K562 (cell line): ENCODE results near the gene IL3RA. TPM values are rescaled to one million over a fixed set of nuclear protein-coding genes. Genes with fewer than 3 reads are reported as not detected.

Source experiments
- ATAC-seq: fragments of 200-7000 bp; cut with Tn5 transposase; 3 replicates; pipeline ENCODE4 v1.9.1; 2020; ENCODE audit warnings: moderate library complexity
- BruUV-seq: library from RNA; stranded (reverse); fragments of 400-500 nt; replicated peaks from 2 replicates; lab custom pipeline; 2021; lab: Mats Ljungman, UMichigan
- CTCF ChIA-PET: fragments of 300-600 bp; formaldehyde crosslinking; extraction: SDS; loops from one replicate; lab custom pipeline; 2021; ENCODE audit warnings: low intra/inter-chr PET ratio; lab: Yijun Ruan, JAX
- POLR2A ChIA-PET: fragments of 300-600, 350-650 bp; sonication (Branson Sonifier 250); formaldehyde crosslinking; extraction: SDS; loops from one replicate; lab custom pipeline; 2021; ENCODE audit warnings: antibody characterized with exemption, inconsistent platforms; lab: Yijun Ruan, JAX
- DNase-seq, 4 experiments: peaks; one replicate each; pipeline versions ENCODE4 v3.0.0 to v3.0.0-alpha.2; 2011 to 2018; ENCODE audit warnings: low spot score in 3 of 4, mixed read lengths in 3 of 4; ENCODE audit errors: extremely low read depth in 1 of 4
- FAIRE-seq: peaks from 2 replicates; lab custom pipeline; 2011; peaks lifted over from hg19 to GRCh38; lab: Jason Lieb, UNC
- H2AFZ ChIP-seq: 2 replicates; pipeline ENCODE4 v1.6.0; 2011; ENCODE audit warnings: low read depth, low read length, control low read depth, inconsistent platforms
- H3K27ac ChIP-seq: fragments of 200-600 bp; 3 replicates; pipeline ENCODE4 v1.8.0; 2011; ENCODE audit warnings: low read depth, mild to moderate bottlenecking, control low read depth, inconsistent platforms, low read length, moderate library complexity, mixed read lengths; ENCODE audit errors: extremely low read depth
- H3K27me3 ChIP-seq, 2 experiments: fragments of 300-600 bp in 1 of 2; 2 replicates in 1 of 2; 3 replicates in 1 of 2; pipeline versions ENCODE4 v1.6.0 to v1.8.0; 2011; ENCODE audit warnings: inconsistent platforms in 2 of 2, low read length in 2 of 2, mild to moderate bottlenecking in 1 of 2, mixed read lengths in 1 of 2, moderate library complexity in 1 of 2; ENCODE audit not compliant: control insufficient read depth in 2 of 2, insufficient read depth in 2 of 2
- H3K36me3 ChIP-seq: fragments of 300-600 bp; 3 replicates; pipeline ENCODE4 v1.8.0; 2011; ENCODE audit warnings: mild to moderate bottlenecking, low read length, inconsistent platforms; ENCODE audit not compliant: control insufficient read depth, insufficient read depth
- H3K4me1 ChIP-seq, 2 experiments: fragments of 200-600 bp in 1 of 2; replicated peaks in 1 of 2; 2 replicates in 1 of 2; 3 replicates in 1 of 2; pipeline versions ENCODE4 v1.5.1 to v1.8.0; 2011; ENCODE audit warnings: inconsistent platforms in 2 of 2, low read length in 2 of 2, mild to moderate bottlenecking in 1 of 2, mixed read lengths in 1 of 2, moderate library complexity in 1 of 2; ENCODE audit not compliant: control insufficient read depth in 2 of 2, insufficient read depth in 2 of 2
- H3K4me2 ChIP-seq: 2 replicates; pipeline ENCODE4 v1.6.1; 2011; ENCODE audit warnings: low read length, control low read depth, inconsistent platforms, mixed read lengths; ENCODE audit not compliant: insufficient read depth
- H3K4me3 ChIP-seq: fragments of 200-600 bp; sonication (generic), shearing (Covaris generic); 2 replicates; pipeline ENCODE4 v1.5.1; 2016; ENCODE audit warnings: control low read depth, inconsistent platforms
- H3K79me2 ChIP-seq: fragments of 200-600 bp; 3 replicates; pipeline ENCODE4 v1.8.0; 2011; ENCODE audit warnings: low read length, inconsistent platforms; ENCODE audit not compliant: control insufficient read depth, insufficient read depth
- H3K9ac ChIP-seq, 2 experiments: 2 replicates each; pipeline versions ENCODE4 v1.6.0 to v1.6.1; 2011; ENCODE audit warnings: low read depth in 2 of 2, low read length in 2 of 2, control low read depth in 1 of 2, inconsistent platforms in 1 of 2, mild to moderate bottlenecking in 1 of 2, mixed read lengths in 1 of 2; ENCODE audit not compliant: insufficient read depth in 1 of 2
- H3K9me1 ChIP-seq: one replicate; pipeline ENCODE4 v1.6.0; 2011; ENCODE audit warnings: inconsistent platforms, mild to moderate bottlenecking, low read length, moderate library complexity; ENCODE audit not compliant: control insufficient read depth, insufficient read depth
- H3K9me3 ChIP-seq: replicated peaks from 2 replicates; pipeline ENCODE4 v1.5.1; 2011; ENCODE audit warnings: low read depth, low read length, inconsistent platforms; ENCODE audit not compliant: control insufficient read depth, insufficient read depth
- H4K20me1 ChIP-seq: replicated peaks from 2 replicates; pipeline ENCODE4 v1.6.1; 2011; ENCODE audit warnings: low read length, inconsistent platforms, mixed read lengths; ENCODE audit not compliant: control insufficient read depth, insufficient read depth
- BRD4 ChIP-seq: fragments of 200-600 bp; sonication (generic); IDR thresholded peaks from 2 replicates; pipeline ENCODE4 v1.6.1; 2017; ENCODE audit warnings: inconsistent platforms
- CREB1 ChIP-seq, 2 experiments: sonication (generic) in 1 of 2; formaldehyde crosslinking in 1 of 2; IDR thresholded peaks; 2 replicates each; pipeline versions ENCODE4 v1.6.1 to v1.8.0; 2012 to 2022; ENCODE audit warnings: inconsistent platforms in 1 of 2, mild to moderate bottlenecking in 1 of 2, missing genetic modification reagents in 1 of 2, moderate library complexity in 1 of 2
- CXXC5 ChIP-seq: fragments of 250-450 bp; sonication (Bioruptor Pico); IDR thresholded peaks from 2 replicates; pipeline ENCODE4 v1.8.0; 2022; ENCODE audit warnings: inconsistent platforms, mild to moderate bottlenecking, moderate library complexity
- GTF3C2 ChIP-seq: IDR thresholded peaks from 3 replicates; pipeline ENCODE4 v1.6.1; 2011; ENCODE audit warnings: borderline replicate concordance, mild to moderate bottlenecking, moderate library complexity; ENCODE audit not compliant: insufficient read length; ENCODE audit errors: extremely low read depth
- HMGN3 ChIP-seq: IDR thresholded peaks from 2 replicates; pipeline ENCODE4 v1.6.1; 2011; ENCODE audit warnings: borderline replicate concordance, low read depth, mild to moderate bottlenecking, mixed read lengths, low read length; ENCODE audit not compliant: insufficient read length; ENCODE audit errors: extremely low read depth
- MECOM ChIP-seq: fragments of 250-450 bp; sonication (Bioruptor Pico); IDR thresholded peaks from 2 replicates; pipeline ENCODE4 v1.8.0; 2022; ENCODE audit warnings: inconsistent platforms
- NFRKB ChIP-seq: fragments of 450-650 bp; IDR thresholded peaks from 2 replicates; pipeline ENCODE4 v1.6.1; 2016; ENCODE audit warnings: low read depth
- POLR2A ChIP-seq: fragments of 450-650 bp; conservative IDR thresholded peaks from 2 replicates; pipeline ENCODE4 v1.6.1; 2016
- RB1 ChIP-seq: fragments of 450-650 bp; IDR thresholded peaks from 2 replicates; pipeline ENCODE4 v1.6.1; 2017; ENCODE audit warnings: low read depth, mild to moderate bottlenecking
- RBM25 ChIP-seq: fragments of 200-400 bp; formaldehyde crosslinking; IDR thresholded peaks from 2 replicates; pipeline ENCODE4 v1.6.1; 2018; ENCODE audit warnings: low read length, low read depth, moderate library complexity; ENCODE audit not compliant: severe bottlenecking
- SUPT5H ChIP-seq: fragments of 450-650 bp; IDR thresholded peaks from 2 replicates; pipeline ENCODE4 v1.6.1; 2016
- WHSC1 ChIP-seq: IDR thresholded peaks from one replicate; pipeline ENCODE4 v1.6.1; 2012; ENCODE audit warnings: low read length, control low read depth, inconsistent platforms
- ZNF146 ChIP-seq: IDR thresholded peaks from one replicate; pipeline ENCODE4 v1.6.1; 2018; ENCODE audit warnings: missing compliant biosample characterization; ENCODE audit not compliant: unreplicated experiment
- ZNF282 ChIP-seq: sonication (generic); formaldehyde crosslinking; IDR thresholded peaks from 2 replicates; pipeline ENCODE4 v1.8.1; 2023; ENCODE audit warnings: missing genetic modification reagents
- WGBS: fragments of 100-300 bp; shearing (Covaris generic); methylation state at CpG from one replicate; pipeline ENCODE4 v1.1.6; 2016; ENCODE audit warnings: low coverage, mixed read lengths; ENCODE audit not compliant: insufficient coverage; ENCODE audit errors: missing lambda C conversion rate; 5-methylcytosine and 5-hydroxymethylcytosine counted together
- in situ Hi-C: fragments of 300-500 bp; cut with MboI; formaldehyde crosslinking; loops from 4 replicates; pipeline ENCODE4 v1.15.0; 2018; ENCODE audit warnings: inconsistent platforms, mixed read lengths
- intact Hi-C: fragments of 100-400 bp; cut with micrococcal nuclease; formaldehyde crosslinking; loops from 2 replicates; pipeline ENCODE4 v1.14.2; 2022
- polyA plus RNA-seq, 8 experiments: library from polyadenylated mRNA; depleted of rRNA in 4 of 8; stranded (reverse) in 5 of 8; unstranded in 3 of 8; fragments of >200 nt; fragmentation: Nextera tagmentation in 2 of 8; fragmentation: Illumina TruSeq in 1 of 8; extraction: Ambion mirVana in 2 of 8; extraction: Trizol in 1 of 8; gene quantifications; 2 replicates each; pipeline versions ENCODE4 v1.2.1 to v1.2.3, GENCODE V29; 2011 to 2014; ENCODE audit warnings: inconsistent platforms in 1 of 8, missing spikeins in 1 of 8
- total RNA-seq, 7 experiments: library from RNA; depleted of rRNA in 6 of 7; stranded (reverse); fragments of >200 nt in 6 of 7; fragmentation: Illumina TruSeq in 2 of 7; extraction: Trizol in 2 of 7; gene quantifications; 2 replicates each; pipeline versions ENCODE4 v1.2.1 to v1.2.3, GENCODE V29; 2011 to 2021; ENCODE audit warnings: low replicate concordance in 1 of 7
- TF ChIP-seq, protein P1 (sequence below): fragments of 450-650 bp; IDR thresholded peaks from 2 replicates; pipeline ENCODE4 v1.7.1; 2018; ENCODE audit warnings: mild to moderate bottlenecking, low read depth; ENCODE audit not compliant: partially characterized antibody
- TF ChIP-seq, protein P2 (sequence below): fragments of 450-650 bp; IDR thresholded peaks from 2 replicates; pipeline ENCODE4 v1.6.1; 2016

IL3RA gene
- total and polyA plus RNA-seq, 9 of the 15 experiments (the other 6 are each of a cell fraction or from before 2014, with no cell fraction given) = not detected

DNA sequence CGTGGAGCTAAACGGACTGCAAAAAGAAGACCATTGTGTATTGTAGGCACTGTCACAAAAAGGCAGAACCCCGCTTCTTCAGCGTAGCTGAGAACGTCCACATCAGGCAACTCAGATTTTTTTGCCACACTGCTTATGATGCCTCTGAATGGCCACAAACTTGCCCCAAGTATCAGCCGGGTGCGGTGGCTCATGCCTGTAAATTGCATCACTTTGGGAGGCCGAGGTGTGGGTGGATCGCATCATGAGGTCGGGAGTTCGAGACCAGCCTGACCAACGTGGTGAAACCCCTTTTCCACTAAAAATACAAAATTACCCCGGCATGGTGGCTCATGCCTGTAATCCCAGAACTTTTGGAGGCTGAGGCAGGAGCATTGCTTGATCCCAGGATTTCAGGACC is 14.9 kb upstream of the IL3RA start:
- Histone ChIP-seq H3K9ac (no peak overlapping the region), H3K79me2 (no peaks in the 10 kb centered on the region), H3K4me3 (no peak overlapping the region), H3K9me1 (no peaks in the 10 kb centered on the region), H3K9me3 (no peaks in the 10 kb centered on the region), H2AFZ (no peak overlapping the region), H3K27ac (no peak overlapping the region), H3K27me3 (no peaks in the 10 kb centered on the region), H4K20me1 (no peaks in the 10 kb centered on the region), H3K4me1 (no peaks in the 10 kb centered on the region), H3K36me3 (no peaks in the 10 kb centered on the region), H3K4me2 (no peak overlapping the region)
- no peak for ATAC-seq
- 6% methylated on average over 13 of the region's 13 CpGs for WGBS
- CTCF ChIA-PET = no interaction called here
- DNase-seq = no peak
- POLR2A ChIA-PET = no interaction called here
- no peak for FAIRE-seq
- in situ Hi-C loops (loop anchor here (25.0 kb wide), 1 partner anchor 816 kb away; no protein-coding TSS in a partner anchor), intact Hi-C loops (no loop called here)
- no TSS peak for BruUV-seq
- TF ChIP-seq, protein P1, sequence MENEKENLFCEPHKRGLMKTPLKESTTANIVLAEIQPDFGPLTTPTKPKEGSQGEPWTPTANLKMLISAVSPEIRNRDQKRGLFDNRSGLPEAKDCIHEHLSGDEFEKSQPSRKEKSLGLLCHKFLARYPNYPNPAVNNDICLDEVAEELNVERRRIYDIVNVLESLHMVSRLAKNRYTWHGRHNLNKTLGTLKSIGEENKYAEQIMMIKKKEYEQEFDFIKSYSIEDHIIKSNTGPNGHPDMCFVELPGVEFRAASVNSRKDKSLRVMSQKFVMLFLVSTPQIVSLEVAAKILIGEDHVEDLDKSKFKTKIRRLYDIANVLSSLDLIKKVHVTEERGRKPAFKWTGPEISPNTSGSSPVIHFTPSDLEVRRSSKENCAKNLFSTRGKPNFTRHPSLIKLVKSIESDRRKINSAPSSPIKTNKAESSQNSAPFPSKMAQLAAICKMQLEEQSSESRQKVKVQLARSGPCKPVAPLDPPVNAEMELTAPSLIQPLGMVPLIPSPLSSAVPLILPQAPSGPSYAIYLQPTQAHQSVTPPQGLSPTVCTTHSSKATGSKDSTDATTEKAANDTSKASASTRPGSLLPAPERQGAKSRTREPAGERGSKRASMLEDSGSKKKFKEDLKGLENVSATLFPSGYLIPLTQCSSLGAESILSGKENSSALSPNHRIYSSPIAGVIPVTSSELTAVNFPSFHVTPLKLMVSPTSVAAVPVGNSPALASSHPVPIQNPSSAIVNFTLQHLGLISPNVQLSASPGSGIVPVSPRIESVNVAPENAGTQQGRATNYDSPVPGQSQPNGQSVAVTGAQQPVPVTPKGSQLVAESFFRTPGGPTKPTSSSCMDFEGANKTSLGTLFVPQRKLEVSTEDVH = no peak
- TF ChIP-seq, protein P2, sequence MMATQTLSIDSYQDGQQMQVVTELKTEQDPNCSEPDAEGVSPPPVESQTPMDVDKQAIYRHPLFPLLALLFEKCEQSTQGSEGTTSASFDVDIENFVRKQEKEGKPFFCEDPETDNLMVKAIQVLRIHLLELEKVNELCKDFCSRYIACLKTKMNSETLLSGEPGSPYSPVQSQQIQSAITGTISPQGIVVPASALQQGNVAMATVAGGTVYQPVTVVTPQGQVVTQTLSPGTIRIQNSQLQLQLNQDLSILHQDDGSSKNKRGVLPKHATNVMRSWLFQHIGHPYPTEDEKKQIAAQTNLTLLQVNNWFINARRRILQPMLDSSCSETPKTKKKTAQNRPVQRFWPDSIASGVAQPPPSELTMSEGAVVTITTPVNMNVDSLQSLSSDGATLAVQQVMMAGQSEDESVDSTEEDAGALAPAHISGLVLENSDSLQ = no peak
- TF ChIP-seq CXXC5 (CRISPR knock-in tag) (no peak), WHSC1 (no peak), GTF3C2 (no peak), BRD4 (no peak), CREB1 (IDR thresholded peaks at IDR 0.05) (no peak), CREB1 (CRISPR knock-in tag; IDR thresholded peaks at IDR 0.05) (no peak), HMGN3 (no peak), ZNF146 (no peak), SUPT5H (no peak), NFRKB (no peak), MECOM (CRISPR knock-in tag) (no peak), RB1 (no peak), RBM25 (no peak), ZNF282 (CRISPR knock-in tag) (no peak), POLR2A (no peak)
